HG02610 (cell line): ENCODE results near the gene RERE.
"Not testable (repeated sequence)": the region's sequence is repeated elsewhere in the genome, so short reads cannot be mapped to it uniquely, and the experiment has no call there.

Experiments
- ATAC-seq: cut with Tn5 transposase; IDR thresholded peaks from one replicate; pipeline ENCODE4 v1.9.1; 2021; ENCODE audit warnings: mild to moderate bottlenecking, moderate library complexity; ENCODE audit not compliant: unreplicated experiment

RERE gene

DNA sequence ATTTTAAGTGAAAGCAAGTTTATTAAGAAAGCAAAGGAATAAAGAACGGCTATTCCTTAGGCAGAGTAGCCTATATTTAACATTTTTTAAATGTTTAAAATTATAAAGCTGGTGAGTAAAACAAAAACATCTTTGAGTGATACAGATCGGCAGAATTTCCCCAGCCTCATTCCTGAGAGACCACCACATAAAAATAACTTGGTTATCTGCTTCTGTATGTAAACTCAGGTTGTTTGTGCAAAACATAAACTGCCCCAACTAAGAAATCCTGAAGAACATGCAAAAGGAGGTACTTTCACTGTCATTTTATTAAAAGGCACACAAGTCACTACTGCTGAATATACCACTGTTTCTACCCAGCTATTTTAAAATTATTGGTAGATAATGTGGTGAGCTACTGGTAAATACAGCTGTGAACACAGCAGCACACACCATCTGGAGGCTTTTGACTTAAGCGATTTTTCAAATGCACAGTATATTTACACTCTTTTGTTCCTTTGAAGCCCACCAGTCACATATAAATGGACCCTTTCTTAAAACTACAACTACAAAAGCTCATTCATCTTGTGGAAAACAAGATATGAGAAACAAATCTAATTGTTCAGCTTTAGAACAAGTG, 119.3 kb downstream of the RERE start:
- no peak for ATAC-seq

DNA sequence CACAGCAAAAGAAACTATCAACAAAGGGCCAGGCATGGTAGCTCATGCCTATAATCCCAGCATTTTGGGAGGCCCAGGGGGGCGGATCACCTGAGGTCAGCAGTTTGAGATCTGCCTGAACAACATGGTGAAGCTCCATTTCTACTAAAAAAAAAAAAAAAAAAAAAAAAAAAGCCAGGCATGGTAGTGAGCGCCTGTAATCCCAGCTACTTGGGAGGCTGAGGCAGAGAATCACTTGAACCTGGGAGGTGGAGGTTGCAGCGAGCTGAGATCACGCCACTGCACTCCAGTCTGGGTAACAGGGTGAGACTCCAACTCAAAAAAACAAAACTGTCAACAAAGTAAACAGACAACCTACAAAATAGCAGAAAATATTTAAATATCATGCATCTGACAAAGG, 122.0 kb downstream of the RERE start:
- not testable (repeated sequence) for ATAC-seq

DNA sequence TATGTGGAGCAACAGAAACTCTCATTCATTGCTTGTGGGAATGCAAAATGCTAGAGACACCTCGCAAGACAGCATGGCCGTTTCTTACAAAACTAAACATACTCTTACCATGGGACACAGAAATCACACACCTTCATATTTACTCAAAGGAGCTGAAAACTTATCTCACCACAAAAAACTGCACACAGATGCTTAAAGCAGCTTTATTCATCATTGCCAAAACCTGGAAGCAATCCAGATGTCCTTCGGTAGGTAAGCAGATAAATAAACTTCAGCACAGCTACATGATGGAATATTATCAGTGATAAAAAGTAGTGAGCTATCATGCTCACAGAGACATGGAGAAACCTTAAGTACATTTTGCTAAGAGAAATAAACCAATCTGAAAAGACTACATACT, 124.3 kb downstream of the RERE start:
- no peak for ATAC-seq

DNA sequence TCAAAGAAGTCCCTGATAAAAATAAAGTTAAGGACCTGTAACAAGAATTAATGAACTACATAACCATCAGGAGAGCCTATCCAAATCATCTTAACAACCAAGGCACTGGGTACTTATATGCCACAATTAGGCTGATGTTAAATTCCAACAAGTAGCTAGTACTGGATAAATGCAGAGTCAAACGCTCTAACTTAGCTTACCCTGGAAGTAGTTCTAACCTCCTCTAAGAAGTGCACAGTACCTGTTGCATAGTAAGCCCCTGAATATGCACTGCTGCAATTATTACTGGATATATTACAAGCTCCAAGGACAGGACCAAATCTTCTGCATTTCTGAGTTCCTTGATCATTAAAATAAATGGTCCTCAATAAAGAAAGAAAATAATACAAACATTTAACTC, 125.8 kb downstream of the RERE start:
- ATAC-seq, result no peak

DNA sequence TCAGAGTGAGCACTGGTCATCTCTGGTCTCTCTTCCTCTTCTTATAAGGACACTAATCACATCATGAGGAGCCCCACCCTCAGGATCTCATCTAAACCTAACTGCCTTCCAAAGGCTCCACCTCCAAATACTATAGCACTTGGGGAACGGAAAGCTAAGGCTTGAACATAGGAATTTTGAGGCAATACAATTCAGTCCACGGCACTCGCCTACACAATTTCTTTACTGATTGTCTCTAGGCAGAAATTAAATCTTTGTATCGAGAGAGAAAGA, 127.3 kb downstream of the RERE start:
- no peak for ATAC-seq

DNA sequence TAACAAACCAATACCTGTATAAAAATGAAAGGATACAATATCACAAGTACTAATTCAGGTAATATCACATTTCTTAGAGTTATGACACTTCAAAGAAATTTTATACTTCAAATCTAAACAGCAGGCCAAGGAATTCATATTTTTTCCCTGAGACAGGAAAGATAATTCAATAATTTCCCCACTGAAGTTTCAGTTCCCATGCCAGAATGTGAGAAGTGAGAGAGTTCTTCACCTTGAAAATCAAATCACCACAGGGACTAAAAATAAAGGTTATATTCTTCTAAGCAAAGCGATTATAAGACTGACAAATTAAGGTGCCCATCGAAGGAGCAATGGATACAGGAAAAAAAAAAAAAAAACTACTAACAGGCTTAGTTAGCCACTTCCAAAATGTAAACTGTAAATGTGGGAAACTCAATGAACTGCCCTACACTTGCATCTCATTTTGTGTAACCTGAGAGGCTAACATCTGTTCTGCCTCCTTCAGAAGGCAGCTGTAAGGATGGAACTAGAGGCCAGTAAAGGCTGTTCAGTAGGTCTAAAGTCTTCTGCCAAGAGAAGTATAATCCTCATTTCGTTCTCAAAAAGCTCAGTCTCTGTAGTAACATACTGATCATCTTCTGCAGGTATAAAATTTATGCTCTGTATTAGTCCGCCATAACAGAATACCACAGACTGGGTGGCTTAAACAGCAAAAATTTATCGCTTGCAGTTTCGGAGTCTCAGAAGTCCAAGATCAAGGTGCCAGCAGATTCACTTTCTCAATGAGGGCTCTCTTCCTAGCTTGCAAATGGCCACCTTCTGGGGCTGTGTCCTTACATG, 127.8 kb downstream of the RERE start:
- no peak for ATAC-seq

DNA sequence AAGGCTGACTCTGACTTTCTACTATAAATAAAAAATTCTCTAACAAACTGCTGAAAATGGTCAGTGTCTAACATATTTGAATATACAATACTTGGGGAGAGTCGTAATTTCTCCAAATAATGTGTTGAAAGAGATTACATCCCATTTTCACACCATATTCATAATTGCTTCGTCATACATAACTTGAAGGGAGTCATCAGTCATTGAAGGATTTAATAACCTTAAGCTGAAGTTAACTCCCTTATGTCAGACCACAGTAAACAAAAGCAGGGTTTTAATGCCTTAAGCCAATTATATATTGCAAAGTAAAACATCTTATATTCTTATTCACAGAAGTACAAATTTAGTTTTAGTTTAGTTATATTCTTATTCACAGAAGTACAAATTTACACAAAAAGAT, 129.9 kb downstream of the RERE start:
- ATAC-seq, result no peak

DNA sequence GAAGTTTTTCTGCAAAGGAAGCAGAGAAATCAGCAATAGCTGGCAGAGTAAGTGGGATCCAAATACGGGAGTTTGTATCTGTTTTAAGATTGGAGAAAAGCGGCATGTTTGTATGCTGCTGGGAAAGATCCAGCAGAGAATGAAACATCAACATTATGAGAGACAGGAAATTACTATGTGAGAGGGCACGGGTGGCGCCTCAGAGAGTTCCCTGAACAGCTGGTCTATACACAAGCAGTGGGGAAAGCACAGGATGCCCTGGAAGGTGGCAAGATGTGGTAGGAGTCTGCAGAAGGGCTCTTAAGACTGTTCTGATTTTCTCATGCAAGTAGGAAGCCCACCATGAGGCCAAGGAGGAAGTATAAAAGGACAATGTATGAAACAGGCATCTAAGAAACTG, 130.4 kb downstream of the RERE start:
- ATAC-seq, result peak; percentile 43

DNA sequence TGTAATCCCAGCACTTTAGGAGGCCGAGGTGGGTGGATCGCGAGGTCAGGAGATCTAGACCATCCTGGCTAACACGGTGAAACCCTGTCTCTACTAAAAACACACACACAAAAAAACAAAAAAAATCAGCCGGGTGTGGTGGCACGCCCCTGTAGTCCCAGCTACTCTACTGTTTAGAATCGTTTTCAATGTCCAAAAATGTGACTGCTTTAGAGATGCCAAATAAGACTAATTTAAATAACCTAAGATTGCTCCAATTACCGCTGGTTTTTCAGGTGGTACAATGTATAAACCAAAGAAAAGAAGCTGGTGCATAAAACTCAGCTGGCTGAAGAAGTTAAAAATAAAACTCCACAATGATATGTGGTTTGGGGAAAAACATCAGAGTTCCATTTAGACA, 132.0 kb downstream of the RERE start:
- ATAC-seq, result no peak

DNA sequence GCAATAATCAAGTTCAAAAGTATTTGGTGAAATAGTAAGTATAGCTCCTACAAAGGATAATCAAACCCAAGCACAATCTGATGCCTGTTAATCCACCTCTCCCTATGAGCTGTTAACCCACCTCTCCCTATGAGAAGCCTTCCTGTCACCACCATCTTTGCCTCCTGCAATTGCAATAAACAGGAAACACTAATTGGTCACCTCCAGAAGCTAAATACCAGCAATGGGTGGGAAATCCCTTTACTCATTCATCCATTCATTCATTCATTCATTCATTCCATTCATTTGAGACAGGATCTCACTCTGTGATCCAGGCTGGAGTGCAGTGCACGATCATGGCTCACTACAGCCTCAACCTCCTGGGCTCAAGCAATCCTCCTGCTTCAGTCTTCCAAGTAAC, 132.8 kb downstream of the RERE start:
- no peak for ATAC-seq

DNA sequence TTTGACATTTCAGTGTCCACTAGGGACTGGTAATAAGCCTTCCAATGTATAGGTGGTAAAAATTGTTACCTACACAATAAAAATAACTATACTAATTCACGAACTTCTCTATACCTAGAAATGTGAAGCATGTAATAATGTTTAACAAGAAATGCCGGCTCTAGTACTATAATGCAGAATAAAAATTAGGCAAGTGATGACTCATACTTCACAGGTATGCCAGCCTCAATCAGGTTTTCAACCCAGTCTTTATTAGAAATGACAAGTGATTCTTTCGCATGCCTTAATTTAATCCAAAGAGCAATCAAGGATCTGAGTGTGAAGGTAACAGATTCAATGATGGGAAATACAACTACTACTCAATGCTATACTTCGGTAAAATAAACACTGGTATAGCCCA, 134.9 kb downstream of the RERE start:
- ATAC-seq, result no peak

DNA sequence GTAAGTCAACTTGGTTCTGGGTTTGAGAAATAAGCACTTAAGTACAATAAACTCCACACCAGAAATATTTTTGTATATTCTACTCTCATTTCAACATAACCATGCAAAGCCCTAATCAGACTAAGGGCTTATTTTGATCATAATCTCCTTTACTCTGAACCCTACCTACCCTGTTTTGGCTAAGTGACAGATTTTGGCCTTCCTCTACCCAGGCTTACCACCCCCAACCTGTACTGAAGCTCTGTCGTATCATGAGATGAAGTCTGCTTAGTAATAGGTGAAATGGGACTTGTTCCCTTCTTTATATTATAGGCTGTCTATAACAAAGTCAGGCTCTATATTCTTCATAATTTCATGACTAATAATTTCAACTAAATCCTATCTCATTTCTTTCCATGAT, 135.5 kb downstream of the RERE start:
- ATAC-seq, result no peak

DNA sequence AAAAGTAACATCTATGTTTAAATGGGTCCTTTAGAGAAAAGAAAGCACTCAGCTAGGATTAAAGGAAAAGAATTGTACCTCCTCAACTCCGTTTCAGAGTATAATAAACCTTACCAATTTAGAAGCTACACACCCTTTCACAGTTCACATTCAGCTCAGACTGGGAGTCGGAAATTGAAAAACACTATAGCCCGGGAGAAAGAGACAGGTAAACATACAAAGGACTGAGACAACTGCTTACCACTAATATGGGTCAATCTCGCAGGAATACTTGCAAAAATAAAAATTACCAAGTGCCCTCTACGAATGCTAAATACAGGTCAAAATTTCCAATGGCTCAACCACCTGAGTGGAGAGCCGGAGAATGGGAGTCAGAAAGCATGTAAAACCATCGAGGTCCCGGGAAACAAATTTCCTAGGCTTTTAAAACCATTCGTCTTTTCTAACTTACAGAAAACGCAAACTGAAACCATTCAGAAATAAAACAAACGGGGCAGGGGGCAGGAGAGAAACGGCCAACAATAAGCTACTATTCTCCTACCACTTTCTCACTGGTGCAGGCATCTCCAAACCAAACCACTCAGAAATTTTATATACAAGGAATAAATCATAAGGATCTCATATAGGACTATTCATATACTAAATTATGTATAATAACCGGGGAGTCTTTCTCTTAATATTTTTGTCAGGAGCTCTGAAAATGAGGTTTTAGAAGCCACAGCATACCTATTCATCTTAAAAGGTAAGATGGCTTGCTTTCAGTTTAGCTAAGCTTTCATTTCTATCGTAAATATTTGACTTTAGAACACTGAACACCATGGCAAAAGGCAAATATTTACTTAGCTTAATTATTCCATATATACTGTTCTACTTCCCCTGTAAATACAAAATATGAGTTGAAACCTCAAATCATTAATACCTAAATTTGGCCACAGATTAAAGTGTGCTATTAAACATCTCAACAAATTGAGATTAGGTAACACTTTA, 136.5 kb downstream of the RERE start:
- no peak for ATAC-seq

DNA sequence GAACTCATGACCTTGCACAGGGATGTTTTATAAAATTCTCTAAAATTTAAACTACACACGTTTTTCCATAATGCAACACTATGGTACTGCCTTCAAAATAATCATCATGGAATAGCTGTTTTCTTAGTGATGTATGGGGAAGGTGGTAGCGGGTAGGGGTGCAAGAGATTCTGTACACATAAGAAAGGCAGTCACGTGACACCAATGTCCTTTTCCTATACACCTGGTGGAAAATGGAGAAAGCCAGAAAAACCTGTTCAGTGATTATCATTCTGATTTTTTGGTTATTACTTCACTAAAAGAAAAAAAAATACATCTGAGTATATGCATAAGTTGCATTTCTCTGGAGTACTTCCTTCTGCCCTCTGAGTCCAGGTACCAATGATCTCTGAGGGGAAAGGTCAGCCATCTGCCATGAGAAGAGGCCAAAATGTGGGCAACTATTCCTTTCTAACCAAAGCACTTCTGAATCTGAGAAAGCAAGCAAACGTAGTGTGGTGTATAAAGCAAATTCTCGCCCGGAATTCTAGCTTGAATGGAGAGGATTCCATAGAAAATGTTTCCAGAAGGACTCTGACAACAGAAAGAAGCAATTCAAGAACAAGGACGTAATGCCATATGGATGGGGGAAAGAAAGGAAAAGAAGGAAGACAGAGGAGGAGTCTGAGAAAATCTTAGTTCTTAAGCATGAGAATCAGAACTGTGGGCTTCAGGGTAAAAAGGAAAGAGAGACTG, 137.3 kb downstream of the RERE start:
- ATAC-seq, result no peak

DNA sequence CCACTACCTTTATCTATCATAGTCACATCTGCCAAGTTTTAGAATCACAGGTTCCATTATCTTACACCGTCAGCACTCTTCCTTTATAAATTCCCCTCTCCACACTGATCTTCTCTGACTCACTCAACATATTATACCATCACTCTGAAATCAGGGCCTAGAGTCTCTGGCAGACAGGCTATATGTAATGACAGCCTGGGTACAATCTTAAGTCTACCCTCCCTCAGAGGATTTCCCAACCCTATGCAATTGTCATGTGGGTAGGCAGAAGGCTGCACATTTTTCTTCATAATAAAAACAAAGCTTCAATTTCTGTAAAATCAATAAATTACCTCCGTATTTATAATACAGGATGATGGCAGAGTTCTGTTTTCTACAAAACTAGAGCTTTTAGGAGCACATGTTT, 138.0 kb downstream of the RERE start:
- no peak for ATAC-seq

DNA sequence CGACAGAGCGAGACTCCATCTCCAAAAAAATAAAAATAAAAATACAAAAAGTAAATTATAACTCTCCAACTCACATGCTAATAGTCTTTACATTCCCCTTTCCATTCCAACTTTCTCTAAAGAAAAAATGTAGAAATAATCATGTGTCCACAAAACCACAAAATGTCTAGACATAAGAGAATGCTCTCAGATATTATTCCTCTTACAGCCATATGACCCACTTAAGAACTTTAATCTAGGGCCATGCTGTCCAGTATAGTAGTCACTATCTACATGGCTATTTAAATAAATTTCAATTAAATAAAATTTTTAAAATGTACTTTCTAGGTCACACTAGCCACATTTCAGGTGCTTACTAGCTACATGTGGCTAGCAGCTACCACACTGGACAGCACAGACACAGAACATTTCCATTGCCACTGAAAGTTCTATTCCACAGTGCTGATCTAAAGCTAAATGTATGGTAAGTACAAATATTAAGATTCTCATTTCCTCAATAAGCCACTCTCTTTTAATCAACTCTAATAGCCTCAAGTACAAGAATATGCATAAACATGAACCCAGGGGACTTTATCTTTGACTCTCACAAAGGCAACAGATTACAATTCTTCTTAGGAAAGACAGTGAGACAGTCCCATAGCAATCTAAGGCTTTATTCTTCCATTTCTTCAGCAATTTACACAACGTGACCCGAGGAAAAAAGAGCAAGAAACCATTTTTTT, 138.6 kb downstream of the RERE start:
- no peak for ATAC-seq

DNA sequence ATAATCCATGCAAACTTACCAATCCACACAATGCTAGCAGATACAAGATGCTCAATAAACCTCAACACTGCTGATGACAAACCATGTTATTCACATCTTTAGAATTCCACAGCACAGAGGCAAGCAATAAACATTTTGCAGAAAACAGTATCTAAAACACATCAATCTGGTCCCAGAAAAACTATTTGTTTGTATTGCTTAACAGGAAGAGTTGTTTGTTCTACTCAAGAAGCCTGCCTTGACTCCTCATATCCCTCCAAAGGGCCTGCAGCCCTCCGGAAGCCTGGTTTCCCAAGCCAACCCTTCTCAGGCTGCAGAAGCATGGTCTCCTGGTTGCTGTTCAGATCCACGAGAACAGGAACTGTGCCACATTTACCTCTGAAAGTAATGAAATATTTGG, 139.7 kb downstream of the RERE start:
- ATAC-seq, result no peak

DNA sequence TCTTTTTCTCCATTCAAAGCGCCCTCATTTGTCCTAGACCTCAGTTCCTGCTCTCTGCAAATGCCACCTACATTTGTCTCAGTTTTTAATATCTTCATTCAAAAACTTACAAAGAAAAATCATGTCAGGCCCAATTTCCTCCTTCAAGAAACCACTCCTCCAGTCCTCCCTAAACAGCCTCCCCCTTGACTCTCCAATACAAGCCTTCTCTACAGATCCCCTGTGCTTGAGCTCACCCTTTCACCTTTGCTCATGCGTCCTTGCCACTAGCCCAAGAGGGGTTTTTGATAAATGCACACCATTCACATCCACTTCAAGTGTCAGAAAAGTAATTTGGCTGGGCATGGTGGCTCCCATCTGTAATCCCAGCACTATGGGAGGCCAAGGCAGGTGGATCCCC, 140.6 kb downstream of the RERE start:
- ATAC-seq, result no peak

DNA sequence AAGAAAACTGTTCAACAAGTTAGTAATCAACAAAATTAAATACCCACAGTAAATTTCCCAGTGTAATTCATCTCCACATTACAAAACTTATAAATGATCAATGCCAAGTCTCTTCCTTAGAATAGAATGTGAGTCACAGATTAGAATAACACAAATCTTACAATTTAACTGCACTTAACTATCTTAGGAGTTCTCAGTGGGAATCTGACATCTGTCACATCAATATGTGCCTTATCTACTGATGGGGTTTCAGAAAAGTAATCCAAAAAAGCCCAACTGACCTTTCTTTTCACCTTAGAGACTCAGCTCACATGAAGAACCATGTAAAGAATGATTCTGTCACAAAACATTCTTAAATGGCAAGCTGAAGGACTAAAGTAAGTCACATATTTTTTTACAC, 141.4 kb downstream of the RERE start:
- ATAC-seq, result no peak

DNA sequence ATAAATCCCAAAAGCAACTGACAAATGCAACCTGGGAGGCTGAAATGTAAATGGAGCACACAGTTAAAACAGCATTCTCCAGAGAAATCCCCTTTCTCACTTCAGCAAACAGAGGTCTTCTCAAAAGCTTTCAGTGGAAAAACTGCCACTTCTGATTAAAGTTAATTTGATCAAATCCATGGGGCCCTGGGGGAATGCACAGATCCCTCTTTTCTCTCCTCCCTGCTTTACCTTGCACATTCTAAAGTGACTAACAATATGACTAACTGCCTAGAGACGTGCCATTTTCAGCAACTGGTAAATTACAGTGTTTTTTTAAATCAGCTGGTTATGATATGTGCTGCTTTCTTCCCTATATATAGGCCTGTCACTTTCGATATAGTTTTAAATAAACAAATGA, 142.5 kb downstream of the RERE start:
- ATAC-seq, result no peak

DNA sequence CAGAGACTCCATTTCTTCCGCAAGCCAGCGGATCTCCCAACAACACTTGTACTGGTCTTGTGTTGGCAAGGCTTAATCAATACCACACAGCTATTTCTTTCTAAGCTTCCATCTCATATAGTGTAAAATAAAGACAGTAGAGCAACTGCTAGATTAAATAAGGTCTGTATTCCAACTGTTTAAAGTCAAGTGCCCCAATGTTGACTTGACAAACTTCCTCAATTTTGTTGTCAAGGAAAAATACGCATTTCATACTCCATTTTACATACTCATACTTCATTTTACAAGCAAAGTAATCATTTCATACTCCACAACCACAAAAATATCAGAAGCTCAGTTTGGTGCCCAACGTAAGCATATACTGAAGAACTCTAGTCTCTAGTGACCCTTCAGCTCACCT, 143.0 kb downstream of the RERE start:
- no peak for ATAC-seq
